Measurements from ENCODE around the gene BBLN.
"Not testable (repeated sequence)": the region's sequence is repeated elsewhere in the genome, so short reads cannot be mapped to it uniquely, and the experiment has no call there.

BBLN gene, protein sequence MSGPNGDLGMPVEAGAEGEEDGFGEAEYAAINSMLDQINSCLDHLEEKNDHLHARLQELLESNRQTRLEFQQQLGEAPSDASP

DNA sequence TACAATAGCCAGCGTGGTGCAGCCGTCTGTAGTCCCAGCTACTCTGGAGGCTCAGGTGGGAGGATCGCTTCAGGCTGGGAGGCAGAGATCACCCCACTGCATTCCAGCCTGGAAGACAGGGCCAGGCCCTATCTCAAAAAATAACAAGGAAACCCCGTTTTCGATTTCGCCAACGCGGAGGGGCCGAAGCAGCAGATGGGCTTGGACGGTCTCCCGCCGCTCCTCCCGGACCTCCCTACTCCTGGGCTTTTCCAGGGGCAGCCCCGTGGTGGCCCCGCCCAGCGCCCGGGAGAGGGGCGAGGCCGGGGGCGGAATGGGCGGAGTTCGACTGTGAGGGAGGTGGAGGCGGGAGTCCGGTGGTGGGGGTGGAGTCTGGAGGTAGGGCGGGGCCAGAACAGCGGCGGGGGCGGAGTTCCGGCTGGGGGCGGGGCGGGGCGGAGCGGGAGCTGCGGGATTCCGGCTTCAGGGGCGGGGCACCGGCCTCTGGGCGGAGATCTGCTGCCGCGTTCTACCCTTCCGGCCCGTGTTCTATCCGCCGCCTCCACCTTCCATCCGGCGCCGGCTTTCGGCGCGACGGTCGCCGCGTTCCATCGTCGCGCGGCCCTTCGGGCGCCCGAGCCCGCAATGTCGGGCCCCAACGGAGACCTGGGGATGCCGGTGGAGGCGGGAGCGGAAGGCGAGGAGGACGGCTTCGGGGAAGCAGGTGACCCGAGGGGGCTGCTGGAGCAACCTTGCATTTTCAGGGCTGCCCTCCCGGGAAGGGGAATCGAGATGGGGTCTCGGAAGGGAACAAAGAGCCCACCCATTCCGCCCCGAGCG is at the start of gene BBLN:
Gene BBLN, plus strand, starts transcription at position 482 of the 819 bp plus-strand sequence. Its CDS starts 143 bp downstream, at position 625.
- FAIRE-seq = no peak

DNA sequence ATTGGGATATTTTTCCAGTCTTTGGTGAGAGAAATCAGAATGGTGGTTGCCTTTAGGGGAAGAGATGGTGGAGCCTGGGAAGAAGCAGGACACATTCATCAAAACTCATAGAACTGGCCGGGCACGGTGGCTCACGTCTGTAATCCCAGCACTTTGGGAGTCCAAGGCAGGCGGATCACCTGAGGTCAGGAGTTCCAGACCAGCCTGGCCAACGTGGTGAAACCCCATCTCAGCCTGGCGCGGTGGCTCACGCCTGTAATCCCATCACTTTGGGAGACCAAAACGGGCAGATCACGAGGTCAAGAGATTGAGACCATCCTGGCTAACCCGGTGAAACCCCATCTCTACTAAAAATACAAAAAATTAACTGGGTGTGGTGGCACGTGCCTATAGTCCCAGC is 48.3 kb upstream of the BBLN start:
- not testable (repeated sequence) for FAIRE-seq

DNA sequence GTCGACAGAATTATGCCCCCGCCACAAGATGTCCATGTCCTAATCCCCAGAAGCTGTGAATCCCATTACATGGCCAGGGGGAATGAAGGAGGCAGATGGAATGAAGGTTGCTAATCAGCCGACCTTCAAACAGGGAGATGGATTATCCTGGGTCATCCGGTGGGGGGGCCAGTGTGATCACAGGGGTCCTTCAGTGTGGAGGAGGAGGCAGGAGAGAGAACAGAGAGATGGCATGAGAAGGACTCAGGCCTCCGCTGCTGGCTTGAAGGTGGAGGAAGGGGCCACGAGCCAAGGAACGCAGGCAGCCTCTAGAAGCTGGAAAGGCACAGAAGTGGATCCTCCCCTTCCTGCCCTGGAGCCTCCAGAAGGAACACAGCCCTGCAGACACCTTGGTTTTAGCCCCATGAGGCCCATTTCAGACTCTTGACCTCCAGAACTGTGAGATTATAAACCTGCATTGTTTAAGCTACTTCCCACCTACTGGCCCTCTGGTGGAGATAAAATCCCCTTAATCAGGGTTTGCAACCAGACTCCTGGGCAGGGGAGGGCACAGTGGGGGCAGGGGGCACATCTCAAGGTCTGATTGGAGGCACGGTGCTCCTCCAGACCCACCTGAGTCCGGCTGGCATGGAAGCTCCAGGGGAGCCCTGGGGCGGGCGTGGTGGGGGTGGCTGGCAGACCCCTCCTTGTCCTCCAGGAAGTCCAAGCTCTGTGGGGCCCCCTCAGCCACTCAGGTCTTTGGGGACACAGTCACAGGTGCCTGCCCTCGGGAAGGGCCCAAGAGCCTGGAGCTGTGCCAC is 46.3 kb upstream of the BBLN start:
- no peak for FAIRE-seq

DNA sequence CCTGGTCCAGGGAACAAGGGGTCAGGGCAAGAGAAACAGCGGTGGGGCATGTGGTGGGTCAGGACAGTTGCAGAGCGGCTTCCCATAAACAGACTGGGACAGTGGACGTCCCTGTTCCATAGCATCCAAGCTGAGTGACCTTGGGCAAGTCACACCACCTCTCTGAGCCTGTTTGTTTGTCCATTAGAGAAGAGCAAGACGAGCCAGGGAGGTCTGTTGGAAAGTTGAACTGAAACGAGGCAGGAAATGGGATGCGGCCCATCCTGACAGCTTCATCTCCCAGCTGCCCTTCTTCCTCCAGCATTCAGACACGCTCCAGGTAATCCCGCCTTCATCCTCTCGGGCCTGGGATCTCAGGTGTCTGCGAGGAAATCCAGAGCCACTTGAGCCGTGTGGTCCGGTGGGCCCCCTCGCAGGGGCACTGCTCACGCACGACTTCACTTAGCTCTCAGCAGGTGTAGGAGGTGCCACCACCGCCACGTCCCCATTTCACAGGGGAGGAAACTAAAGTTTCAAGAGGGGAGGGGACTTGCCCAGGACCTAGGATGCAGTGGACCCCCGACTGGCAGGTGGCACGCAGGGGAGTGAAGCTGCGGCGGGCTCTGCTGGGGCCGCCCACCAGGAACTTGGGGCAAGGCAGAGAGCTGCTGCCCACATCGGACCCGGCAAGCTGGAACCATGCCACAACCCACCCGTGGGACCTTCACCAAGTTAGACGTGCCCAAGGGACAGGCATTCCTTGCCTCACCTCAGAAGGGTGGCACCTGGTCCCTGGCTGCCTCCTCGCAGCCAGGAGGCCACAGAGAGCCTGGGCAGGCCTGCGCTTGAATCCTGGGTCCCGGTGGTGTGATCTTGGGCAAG is 45.5 kb upstream of the BBLN start:
- no peak for FAIRE-seq

DNA sequence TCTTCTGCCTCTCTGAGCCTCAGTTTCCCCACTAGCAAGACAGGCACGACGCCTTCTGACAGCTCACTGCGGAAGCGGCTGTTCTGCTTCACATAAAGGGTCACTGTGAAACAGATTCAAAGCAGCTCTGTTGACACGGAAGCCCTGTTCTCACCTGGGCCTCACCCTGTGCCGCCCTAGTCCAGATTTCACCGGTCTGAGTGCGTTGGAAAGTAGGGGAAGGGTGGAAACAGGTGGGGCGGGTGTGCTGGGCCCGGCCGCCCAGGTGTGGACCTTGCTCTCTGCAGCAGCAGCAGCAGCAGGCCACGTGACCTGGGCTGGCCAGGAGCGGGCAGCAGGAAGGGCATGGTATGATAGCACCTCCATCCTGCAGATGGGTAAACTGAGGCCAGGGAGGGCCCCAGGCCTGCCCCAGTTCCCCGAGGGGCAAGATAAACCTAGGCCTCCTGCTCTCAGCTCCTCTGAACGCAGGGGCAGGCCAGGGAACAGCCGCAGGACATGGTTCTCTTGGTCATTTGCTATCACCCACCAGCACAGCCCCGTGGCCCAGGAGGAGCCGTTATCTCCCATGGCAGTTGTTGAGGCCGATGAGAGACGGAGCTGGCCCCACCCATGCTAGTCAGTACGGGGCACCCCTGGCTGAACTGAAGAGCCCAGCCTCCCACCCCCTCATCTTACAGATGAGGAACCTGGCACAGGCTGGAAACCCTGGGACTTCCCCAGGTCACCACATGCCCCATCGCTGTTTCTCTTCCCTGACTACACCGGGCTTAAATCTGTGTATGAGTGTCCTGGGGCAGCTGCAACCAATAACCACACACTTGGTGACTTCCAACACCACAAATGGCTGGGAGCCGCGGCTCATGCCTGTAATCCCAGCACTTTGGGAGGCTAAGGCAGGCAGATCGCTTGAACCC is 44.6 kb upstream of the BBLN start:
- no peak for FAIRE-seq

DNA sequence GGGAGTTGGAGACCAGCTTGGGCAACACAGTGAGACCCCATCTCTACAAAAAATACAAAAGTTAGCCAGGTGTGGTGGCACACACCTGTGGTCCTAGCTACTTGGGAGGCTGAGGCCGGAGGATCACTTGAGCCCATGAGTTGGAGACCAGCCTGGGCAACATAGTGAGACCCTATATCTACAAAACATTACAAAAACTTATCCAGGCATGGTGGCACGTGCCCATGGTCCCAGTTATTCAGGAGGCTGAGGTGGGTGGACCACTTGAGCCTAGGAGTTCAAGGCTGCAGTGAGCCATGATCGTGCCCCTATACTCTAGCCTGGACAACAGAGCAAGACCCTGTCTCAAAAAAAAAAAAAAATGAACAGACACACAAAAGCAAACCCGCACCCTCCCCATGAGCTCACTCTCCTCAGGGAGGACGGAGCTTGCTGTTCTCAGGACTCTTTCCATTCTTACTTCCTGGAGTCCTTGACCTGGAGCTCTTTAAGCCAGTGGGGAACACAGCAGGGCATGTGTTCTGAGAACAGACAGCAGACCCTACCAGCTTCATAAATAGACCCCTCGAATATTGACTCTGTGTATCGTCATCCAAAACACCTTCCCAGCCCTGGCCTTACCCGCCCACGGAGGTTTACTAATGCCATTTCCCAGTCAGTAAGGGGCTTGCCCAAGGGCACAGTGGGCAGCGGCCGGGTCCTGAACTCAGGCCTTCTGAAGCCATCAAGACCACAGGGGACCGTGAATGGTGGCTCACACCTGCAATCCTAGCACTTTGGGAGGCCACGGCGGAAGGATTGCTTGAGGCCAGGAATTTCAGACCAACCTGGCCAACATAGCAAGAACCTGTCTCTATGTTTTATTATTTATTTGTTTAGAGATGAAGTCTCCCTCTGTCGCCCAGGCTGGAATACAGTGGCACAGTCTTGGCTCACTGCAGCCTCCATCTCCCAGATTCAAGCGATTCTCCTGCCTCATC is 43.7 kb upstream of the BBLN start:
- FAIRE-seq = no peak

DNA sequence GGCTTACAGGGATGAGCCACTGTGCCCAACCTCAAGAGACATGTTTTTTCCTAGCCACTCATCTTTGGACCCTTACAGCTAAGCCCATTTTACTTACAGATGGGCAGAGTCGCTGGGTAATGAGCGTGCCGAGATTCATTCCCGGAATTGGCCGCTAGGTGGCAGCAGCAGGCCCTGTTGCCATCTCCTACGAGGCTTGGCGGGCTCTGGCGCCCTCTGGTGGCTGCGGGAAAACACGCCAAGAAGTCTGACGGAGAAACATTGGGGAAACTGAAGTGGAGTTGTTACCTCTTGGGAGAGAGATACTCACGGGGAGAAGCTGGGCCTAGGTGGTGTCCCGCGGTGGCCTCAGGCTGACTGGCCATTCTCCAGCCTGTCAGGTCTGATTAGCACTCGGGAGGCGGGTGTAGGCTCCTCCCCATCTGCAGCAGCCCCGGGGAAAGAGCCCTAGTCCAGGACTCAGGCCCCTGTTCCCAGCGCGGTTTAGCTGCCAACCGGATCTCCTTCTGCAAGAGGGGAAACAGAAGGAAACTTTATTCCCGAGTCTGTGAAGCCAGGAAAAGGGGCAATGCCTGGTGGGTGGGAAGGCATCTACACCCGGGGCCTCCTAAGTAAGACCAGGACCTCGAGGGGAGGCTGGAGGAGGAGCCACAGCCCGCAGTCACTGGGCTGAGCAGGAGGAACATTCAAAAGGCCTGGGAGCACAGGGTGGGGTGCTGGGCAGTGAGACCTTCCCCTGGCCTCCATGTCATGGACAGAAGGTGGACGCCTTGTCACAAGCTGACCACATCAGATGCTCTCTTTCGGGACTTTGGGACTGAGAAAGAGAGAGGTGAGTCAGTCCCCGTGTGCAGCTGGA is 42.2 kb upstream of the BBLN start:
- FAIRE-seq = peak; percentile 28

DNA sequence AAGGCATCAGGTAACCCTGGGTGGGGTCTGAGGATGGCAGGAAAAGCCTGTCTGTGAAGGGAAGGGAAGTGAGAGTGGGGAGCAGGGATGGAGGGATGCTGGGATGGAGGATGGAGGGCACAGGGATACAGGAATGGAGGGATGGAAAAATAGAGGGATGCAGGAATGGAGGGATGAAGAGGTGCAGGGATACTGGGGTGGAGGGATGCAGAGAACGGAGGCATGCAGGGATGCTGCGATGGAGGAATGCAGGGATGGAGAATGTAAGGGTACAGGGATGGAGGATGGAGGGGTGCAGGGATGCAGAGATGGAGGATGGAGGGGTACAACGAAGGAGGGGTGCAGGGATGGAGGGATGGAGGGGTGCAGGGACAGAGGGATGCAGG is 41.6 kb upstream of the BBLN start:
- no peak for FAIRE-seq

DNA sequence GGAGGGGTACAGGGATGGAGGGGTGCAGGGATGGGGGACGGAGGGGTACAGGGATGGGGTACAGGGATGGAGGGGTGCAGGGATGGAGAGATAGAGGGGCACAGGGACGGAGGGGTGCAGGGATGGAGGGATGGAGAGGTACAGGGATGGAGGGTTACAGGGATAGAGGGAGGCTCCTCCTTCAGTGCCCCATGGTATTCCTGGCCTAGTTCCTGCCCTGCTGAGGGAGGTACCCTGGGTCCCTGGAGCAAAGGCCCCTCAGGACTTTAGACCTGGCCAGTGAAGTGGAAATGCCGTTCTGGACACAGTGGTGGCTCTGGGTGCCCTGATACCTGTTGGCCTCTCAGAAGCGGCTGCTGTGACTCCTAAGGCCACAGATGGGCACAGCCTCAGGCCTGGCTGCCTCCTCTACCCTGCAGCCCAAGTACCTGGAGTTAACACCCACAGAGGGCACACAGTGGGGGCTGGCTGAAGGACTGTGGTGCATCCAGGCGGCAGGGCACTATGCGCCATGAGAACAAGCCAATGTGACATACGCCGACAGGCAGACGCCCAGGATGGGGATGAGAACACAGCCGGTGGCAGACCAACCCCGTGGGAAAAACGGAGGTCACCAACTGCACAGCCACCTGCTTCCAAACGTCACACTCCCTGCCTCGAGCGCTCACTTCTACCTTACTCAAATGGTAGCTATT is 40.9 kb upstream of the BBLN start:
- FAIRE-seq = no peak

DNA sequence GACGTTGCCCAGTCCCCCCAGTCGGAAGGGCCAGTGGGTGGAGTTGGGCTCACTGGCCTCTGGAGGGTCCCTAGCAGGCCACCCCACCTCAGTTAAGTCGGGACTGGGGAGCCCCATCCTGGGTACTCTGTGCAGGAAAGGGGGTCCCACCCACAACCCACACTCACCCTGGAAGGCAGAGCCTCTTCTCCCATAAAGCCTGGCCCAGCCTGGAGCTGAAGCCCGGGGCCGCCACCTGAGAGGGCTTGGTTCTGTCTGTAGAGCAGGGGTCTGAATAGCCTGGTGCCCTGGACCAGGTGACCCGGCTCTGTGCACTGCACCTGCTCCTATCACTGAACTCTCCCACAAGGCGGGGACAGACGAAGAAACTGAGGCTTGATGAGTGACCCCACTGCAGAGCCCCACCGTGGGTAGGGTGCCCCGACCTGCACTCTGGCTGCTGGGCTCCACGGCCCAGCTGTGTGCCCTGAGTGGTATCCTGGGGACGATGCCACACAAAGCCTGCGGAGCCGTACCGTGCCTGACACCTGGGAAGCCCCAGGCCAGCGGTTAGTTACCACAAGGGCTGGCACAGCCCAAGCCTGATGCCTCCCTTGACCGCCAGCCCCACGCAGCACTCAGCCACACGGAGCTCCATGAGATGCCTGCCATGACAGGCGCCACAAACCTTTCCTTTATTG is 39.9 kb upstream of the BBLN start:
- no peak for FAIRE-seq

DNA sequence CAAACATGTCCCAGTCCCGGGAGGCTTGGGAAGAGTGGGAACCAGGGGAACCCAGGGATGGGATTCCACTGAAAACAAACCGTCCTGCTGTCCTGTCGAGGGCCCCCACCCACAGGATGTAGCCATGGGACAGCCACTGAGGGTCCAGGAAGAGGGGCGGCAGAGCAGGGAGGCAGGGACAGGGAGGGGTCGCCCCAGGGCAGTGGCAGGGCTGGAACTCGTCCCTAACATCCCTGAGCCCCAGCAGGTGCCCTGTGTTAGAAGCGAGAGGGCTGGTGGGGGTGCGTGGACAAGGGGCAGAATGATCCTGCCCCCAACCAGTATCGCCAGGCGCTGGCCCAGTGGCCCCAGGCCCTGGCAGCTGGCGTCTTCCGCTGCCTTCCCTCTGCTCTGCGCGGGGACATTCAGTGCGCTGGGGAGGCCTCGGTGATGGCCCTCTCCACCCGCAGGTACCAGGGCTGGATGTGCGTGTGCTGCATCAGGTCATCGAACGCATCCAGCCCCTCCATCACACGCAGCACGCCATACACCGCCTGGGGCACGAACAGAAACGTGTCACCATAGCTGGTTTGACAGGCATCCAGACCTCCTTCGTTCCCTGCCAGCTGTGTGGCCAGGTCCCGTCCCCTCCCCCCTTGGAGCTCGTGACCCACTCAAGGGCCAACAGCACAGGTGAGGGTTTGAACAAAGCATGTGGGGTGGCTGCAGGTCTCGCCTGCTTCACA is 39.2 kb upstream of the BBLN start:
- FAIRE-seq = no peak

DNA sequence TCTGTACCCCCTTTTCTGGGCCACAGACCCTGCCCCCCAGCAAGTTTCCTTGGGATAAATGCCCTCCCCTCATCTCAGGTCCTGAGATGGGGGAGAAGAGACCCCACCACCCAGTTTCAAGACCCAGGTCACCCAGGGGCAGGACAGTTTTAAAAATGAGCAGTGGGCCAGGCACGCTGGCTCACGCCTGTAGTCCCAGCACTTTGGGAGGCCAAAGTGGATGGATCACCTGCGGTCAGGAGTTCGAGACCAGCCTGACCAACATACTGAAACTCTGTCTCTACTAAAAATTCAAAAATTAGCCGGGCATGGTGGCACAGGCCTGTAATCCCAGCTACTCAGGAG is 38.6 kb upstream of the BBLN start:
- FAIRE-seq = no peak

DNA sequence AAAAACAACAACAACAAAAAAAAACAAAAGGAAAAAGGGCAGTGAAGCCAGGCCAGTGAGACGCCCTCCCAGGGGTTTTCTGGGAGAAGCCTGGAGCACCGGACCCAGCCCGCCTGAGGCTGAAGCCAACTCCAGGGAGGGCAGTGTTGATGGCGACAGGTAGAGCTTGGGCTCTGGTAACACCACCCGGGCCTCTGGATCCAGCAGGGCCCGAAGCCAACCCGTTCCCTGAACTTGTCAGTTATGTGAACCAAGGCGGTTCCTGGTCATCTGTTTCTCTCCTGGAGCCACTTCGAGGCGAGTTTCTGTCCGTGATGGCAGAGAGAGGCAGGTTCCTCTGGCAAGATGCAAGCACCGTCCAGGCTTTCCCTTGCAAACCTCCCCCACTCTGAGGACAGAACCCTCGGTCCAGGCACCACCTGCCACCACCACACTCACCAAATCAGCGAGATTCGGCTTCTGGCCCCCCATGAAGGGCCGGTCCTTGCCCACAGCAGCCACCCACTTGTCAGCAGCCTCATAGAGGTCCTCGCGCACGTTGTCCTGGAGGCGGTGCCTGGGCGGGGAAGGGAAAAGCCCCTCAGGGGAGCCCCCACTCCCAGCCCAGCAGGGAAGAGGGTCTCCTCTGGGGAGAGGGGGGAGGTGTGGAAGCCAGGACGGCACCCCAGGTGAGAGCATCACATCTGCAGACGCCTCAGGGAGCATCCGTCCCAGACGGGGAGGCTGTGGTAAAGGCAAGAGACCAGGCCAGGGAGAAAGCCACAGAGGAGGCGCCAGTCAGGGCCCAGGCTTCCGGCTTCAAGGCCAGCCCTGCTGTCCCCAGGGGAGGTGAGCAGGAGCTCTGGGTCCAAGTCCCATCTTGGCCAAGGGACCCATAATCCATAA is 37.9 kb upstream of the BBLN start:
- no peak for FAIRE-seq

DNA sequence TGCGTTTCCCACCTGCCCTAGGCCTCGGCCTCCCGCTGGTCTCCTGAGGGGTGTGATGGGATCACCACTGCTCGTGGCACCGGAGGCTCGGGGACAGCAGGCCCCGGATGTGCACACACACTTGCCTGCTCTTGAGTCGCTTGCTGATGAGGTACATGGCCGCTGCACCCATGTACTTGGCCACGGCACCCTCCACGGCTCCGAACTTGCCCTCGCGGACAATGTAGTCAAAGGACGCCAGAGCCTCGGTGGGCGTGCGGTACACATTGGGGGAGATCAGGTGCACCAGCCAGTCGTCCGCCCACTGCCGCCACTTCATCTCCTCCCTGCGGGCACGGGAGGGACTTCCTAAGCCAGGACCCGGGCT is 37.3 kb upstream of the BBLN start:
- no peak for FAIRE-seq

DNA sequence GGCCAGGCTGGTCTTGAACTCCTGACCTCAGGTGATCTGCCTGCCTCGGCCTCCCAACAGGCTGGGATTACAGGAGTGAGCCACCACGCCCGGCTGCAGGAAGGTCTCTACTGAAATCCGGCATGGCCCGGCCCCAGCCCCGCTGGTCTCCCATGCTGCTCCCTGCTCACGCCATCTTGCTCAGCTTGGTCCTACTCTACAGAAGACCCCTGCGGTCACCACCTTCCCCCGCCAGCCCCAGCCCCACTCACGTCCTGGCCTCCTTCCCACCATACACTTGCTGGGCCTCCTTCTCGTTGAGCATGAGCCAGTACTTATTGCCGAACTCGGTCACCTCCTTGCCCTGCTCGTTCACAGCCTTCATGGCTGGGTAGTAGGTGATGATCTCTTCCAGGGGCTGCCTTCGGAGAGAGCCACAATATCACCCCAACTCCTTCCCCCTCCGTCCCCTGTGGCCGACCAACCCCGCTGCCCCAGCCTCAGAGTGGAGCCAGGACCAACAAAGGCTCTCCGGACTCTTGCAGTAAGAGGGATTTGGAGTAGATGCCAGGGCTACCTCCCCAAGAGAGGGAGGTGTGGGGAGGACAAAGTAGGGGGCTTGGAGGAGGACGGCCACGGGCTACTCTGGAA is 36.5 kb upstream of the BBLN start:
- FAIRE-seq = no peak

DNA sequence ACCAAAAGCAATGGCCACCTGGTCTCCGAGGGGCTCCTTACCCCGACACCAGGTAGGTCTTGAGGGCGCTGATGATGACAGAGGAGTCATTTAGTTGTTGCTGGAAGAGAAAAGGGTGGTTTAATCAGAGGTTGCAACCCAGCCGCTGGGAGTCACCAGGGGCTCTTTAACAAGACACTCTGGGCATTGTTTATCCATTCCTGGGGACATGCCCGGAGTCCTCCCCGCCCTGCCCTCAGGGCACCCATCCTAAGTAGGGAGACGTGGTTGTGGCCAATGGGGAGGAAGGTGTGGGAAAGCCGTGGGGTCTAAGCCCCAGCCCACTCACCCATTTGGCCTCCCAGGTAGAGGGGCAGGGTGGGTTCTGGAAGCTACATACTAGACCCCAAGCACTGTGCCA is 35.6 kb upstream of the BBLN start:
- no peak for FAIRE-seq

All from colon (tissue), 2 donors.